Activated CD4-positive, alpha-beta memory T cell treated with anti-CD3 and anti-CD28 coated beads for 36 hours (primary cell): ENCODE data around the gene CCR6. TPM values are rescaled to one million over a fixed set of nuclear protein-coding genes. Genes with fewer than 3 reads are reported as not detected.
A peak's percentile ranks its signal among the peaks of the same experiment; 100 is the strongest.

Experiments
- CTCF ChIA-PET: fragments of 350-600 bp; sonication (Branson Sonifier 250); formaldehyde crosslinking; loops from one replicate; lab custom pipeline; 2021; ENCODE audit warnings: antibody characterized with exemption, inconsistent platforms; lab: Charles Lee
- POLR2A ChIA-PET: fragments of 350-600 bp; sonication (Branson Sonifier 250); formaldehyde crosslinking; loops from one replicate; lab custom pipeline; 2021; ENCODE audit warnings: antibody characterized with exemption; lab: Charles Lee
- DNase-seq: peaks from one replicate; pipeline ENCODE4 v3.0.0-alpha.2; 2020
- H3K27ac Mint-ChIP-seq: one replicate; pipeline ENCODE4 v1.8.0; 2021; ENCODE audit warnings: mixed read lengths
- H3K27me3 Mint-ChIP-seq: one replicate; pipeline ENCODE4 v1.8.0; 2021; ENCODE audit warnings: mixed read lengths
- H3K36me3 Mint-ChIP-seq: one replicate; pipeline ENCODE4 v1.8.0; 2021; ENCODE audit warnings: mixed read lengths
- H3K4me1 Mint-ChIP-seq: one replicate; pipeline ENCODE4 v1.8.0; 2021; ENCODE audit warnings: low read depth, mixed read lengths
- H3K4me3 Mint-ChIP-seq: one replicate; pipeline ENCODE4 v1.8.0; 2021; ENCODE audit warnings: mild to moderate bottlenecking, mixed read lengths
- H3K9me3 Mint-ChIP-seq: one replicate; pipeline ENCODE4 v1.8.0; 2021; ENCODE audit warnings: mixed read lengths
- intact Hi-C: fragments of 100-400 bp; cut with micrococcal nuclease; formaldehyde crosslinking; loops from one replicate; pipeline ENCODE4 v1.15.1; 2023
- total RNA-seq, 2 experiments: library from RNA; stranded (reverse); gene quantifications; one replicate each; pipeline ENCODE4 v1.2.3, GENCODE V29; 2021

The CCR6 gene
- total RNA-seq, 2 experiments from 2014 or later, result 5.1 to 7.4 TPM

GRCh38 chr6:167121335-167121841, 1.5 kb upstream of the CCR6 start:
- Mint-ChIP-seq H3K27me3 (no peaks in the 10 kb centered on the region), H3K4me3 (no peak overlapping the region), H3K27ac (peak overlapping the region; percentile 73), H3K9me3 (no peaks in the 10 kb centered on the region), H3K4me1 (peaks cover 73% of the 10 kb centered on the region), H3K36me3 (peaks cover 3% of the 10 kb centered on the region)
- CTCF ChIA-PET, result interaction anchor here (0.7 to 1.8 kb wide), 5 partner anchors 9 to 165 kb away, joined by 3 to 6 read pairs (median 3); partner anchors contain the start of gene RNASET2
- POLR2A ChIA-PET, result interaction anchor here (1.1 to 2.0 kb wide), 3 partner anchors 8 to 122 kb away, joined by 3 to 7 read pairs (median 4); partner anchors contain the start of gene CEP43
- no peak for DNase-seq
- intact Hi-C loops, result no loop called here

GRCh38 chr6:167122041-167122826, 662 bp upstream of the CCR6 start:
- ChIA-PET POLR2A (interaction anchor here (0.8 to 2.0 kb wide), 4 partner anchors 8 to 123 kb away, joined by 3 to 7 read pairs (median 4); partner anchors contain the start of gene CEP43), CTCF (interaction anchor here (0.7 to 3.0 kb wide), 8 partner anchors 8 to 166 kb away, joined by 3 to 8 read pairs (median 4); partner anchors contain the start of gene RNASET2)
- Mint-ChIP-seq H3K36me3 (peaks cover 7% of the 10 kb centered on the region), H3K4me3 (peak overlapping the region; percentile 40), H3K9me3 (peaks cover 4% of the 10 kb centered on the region), H3K4me1 (peaks cover 67% of the 10 kb centered on the region), H3K27me3 (no peaks in the 10 kb centered on the region), H3K27ac (peak overlapping the region; percentile 73)
- intact Hi-C loops, result no loop called here
- peak; percentile 43 for DNase-seq

GRCh38 chr6:167124753-167125152, 1.9 kb downstream of the CCR6 start:
- Mint-ChIP-seq H3K4me3 (no peak overlapping the region), H3K4me1 (peaks cover 53% of the 10 kb centered on the region), H3K27ac (no peak overlapping the region), H3K36me3 (peaks cover 5% of the 10 kb centered on the region), H3K9me3 (peaks cover 4% of the 10 kb centered on the region), H3K27me3 (no peaks in the 10 kb centered on the region)
- intact Hi-C loops, result no loop called here
- CTCF ChIA-PET, result interaction anchor here (0.7 to 3.0 kb wide), 3 partner anchors 8 to 77 kb away, joined by 3 to 8 read pairs (median 6); no protein-coding TSS in a partner anchor
- POLR2A ChIA-PET, result no interaction called here
- DNase-seq, result no peak

GRCh38 chr6:167125410-167125809, 2.5 kb downstream of the CCR6 start:
- Mint-ChIP-seq H3K36me3 (peaks cover 4% of the 10 kb centered on the region), H3K4me1 (peaks cover 53% of the 10 kb centered on the region), H3K27me3 (no peaks in the 10 kb centered on the region), H3K9me3 (peaks cover 4% of the 10 kb centered on the region), H3K27ac (no peak overlapping the region), H3K4me3 (no peak overlapping the region)
- intact Hi-C loops, result no loop called here
- CTCF ChIA-PET, result interaction anchor here (1.9 kb wide), 1 partner anchor 78 kb away, joined by 6 read pairs; no protein-coding TSS in a partner anchor
- POLR2A ChIA-PET, result no interaction called here
- DNase-seq, result no peak

- Mint-ChIP-seq H3K36me3 (peaks cover 4% of the 10 kb centered on the region), H3K4me1 (peaks cover 50% of the 10 kb centered on the region), H3K27ac (no peak overlapping the region), H3K9me3 (peaks cover 4% of the 10 kb centered on the region), H3K27me3 (no peaks in the 10 kb centered on the region), H3K4me3 (no peak overlapping the region)
- no peak for DNase-seq
- intact Hi-C loops, result no loop called here
- POLR2A ChIA-PET, result no interaction called here
- CTCF ChIA-PET, result no interaction called here
Measured at GRCh38 chr6:167125855-167126349, 3.0 kb downstream of the CCR6 start.

- Mint-ChIP-seq H3K36me3 (peaks cover 4% of the 10 kb centered on the region), H3K4me1 (peaks cover 36% of the 10 kb centered on the region), H3K9me3 (peaks cover 4% of the 10 kb centered on the region), H3K4me3 (no peak overlapping the region), H3K27ac (no peak overlapping the region), H3K27me3 (no peaks in the 10 kb centered on the region)
- DNase-seq, result no peak
- ChIA-PET POLR2A (no interaction called here), CTCF (interaction anchor here (1.0 to 1.2 kb wide), 2 partner anchors 10 to 11 kb away, joined by 3 to 6 read pairs; no protein-coding TSS in a partner anchor)
- intact Hi-C loops, result no loop called here
Measured at GRCh38 chr6:167127785-167128531, 5.1 kb downstream of the CCR6 start.

GRCh38 chr6:167129159-167129558, 6.3 kb downstream of the CCR6 start:
- Mint-ChIP-seq H3K4me1 (peaks cover 28% of the 10 kb centered on the region), H3K36me3 (peaks cover 5% of the 10 kb centered on the region), H3K27me3 (no peaks in the 10 kb centered on the region), H3K9me3 (peaks cover 4% of the 10 kb centered on the region), H3K27ac (peak overlapping the region; percentile 46), H3K4me3 (no peak overlapping the region)
- ChIA-PET CTCF (interaction anchor here (0.7 to 1.4 kb wide), 4 partner anchors 10 to 354 kb away, joined by 3 to 6 read pairs (median 4); no protein-coding TSS in a partner anchor), POLR2A (interaction anchor here (0.8 to 1.0 kb wide), 2 partner anchors 9 to 82 kb away, joined by 3 read pairs; no protein-coding TSS in a partner anchor)
- intact Hi-C loops, result no loop called here
- DNase-seq, result peak; percentile 10

GRCh38 chr6:167129562-167129961, 6.7 kb downstream of the CCR6 start:
- intact Hi-C loops, result no loop called here
- Mint-ChIP-seq H3K36me3 (peaks cover 5% of the 10 kb centered on the region), H3K4me1 (peaks cover 24% of the 10 kb centered on the region), H3K27ac (peak overlapping the region; percentile 46), H3K9me3 (peaks cover 4% of the 10 kb centered on the region), H3K27me3 (no peaks in the 10 kb centered on the region), H3K4me3 (no peak overlapping the region)
- POLR2A ChIA-PET, result interaction anchor here (0.8 to 1.0 kb wide), 3 partner anchors 8 to 82 kb away, joined by 3 read pairs; no protein-coding TSS in a partner anchor
- DNase-seq, result peak; percentile 20
- CTCF ChIA-PET, result interaction anchor here (0.7 to 1.4 kb wide), 3 partner anchors 12 to 355 kb away, joined by 3 to 6 read pairs (median 4); no protein-coding TSS in a partner anchor

GRCh38 chr6:167130008-167130677, 7.2 kb downstream of the CCR6 start:
- peaks cover 23% of the 10 kb centered on the region for H3K4me1 Mint-ChIP-seq

GRCh38 chr6:167130712-167131684, 8.1 kb downstream of the CCR6 start:
- ChIA-PET POLR2A (no interaction called here), CTCF (interaction anchor here (0.6 to 1.4 kb wide), 2 partner anchors 9 to 11 kb away, joined by 3 to 6 read pairs; no protein-coding TSS in a partner anchor)
- no peak overlapping the region for H3K27ac Mint-ChIP-seq
- no peak overlapping the region for H3K4me3 Mint-ChIP-seq
- DNase-seq, result peak; percentile 10
- no peaks in the 10 kb centered on the region for H3K27me3 Mint-ChIP-seq
- H3K4me1 Mint-ChIP-seq, result peaks cover 27% of the 10 kb centered on the region
- intact Hi-C loops, result no loop called here
- peaks cover 4% of the 10 kb centered on the region for H3K9me3 Mint-ChIP-seq
- H3K36me3 Mint-ChIP-seq, result peaks cover 5% of the 10 kb centered on the region

More at GRCh38 chr6:167130008-167130677, 7.2 kb downstream of the CCR6 start:
- intact Hi-C loops, result no loop called here
- ChIA-PET POLR2A (interaction anchor here (0.8 to 1.0 kb wide), 3 partner anchors 8 to 83 kb away, joined by 3 read pairs; no protein-coding TSS in a partner anchor), CTCF (interaction anchor here (0.6 to 1.4 kb wide), 2 partner anchors 8 to 12 kb away, joined by 3 to 6 read pairs; no protein-coding TSS in a partner anchor)
- Mint-ChIP-seq H3K9me3 (peaks cover 4% of the 10 kb centered on the region), H3K27ac (peak overlapping the region; percentile 13), H3K36me3 (peaks cover 5% of the 10 kb centered on the region), H3K4me3 (no peak overlapping the region), H3K27me3 (no peaks in the 10 kb centered on the region)
- peak; percentile 12 for DNase-seq
